Glomerular visceral epithelial cell (primary cell): Measurements from ENCODE around the gene AHCYL1.

Experiments used
- DNase-seq: peaks from one replicate; pipeline ENCODE4 v3.0.0-alpha.2; 2016; ENCODE audit errors: extremely low spot score

AHCYL1 gene

GRCh38 chr1:110035236-110035752 lies 50.7 kb downstream of the AHCYL1 start:
- DNase-seq: no peak

- no peak for DNase-seq
These were observed 53.7 kb downstream of the AHCYL1 start for GRCh38 chr1:110038271-110038670.

GRCh38 chr1:110039641-110040040 lies 55.1 kb downstream of the AHCYL1 start:
- no peak for DNase-seq

- DNase-seq: no peak
These were observed 56.0 kb downstream of the AHCYL1 start for GRCh38 chr1:110040548-110040947.

- DNase-seq: no peak
These were observed 58.5 kb downstream of the AHCYL1 start for GRCh38 chr1:110043016-110043415.

- DNase-seq: no peak
These were observed 62.9 kb downstream of the AHCYL1 start for GRCh38 chr1:110047463-110047862.

- no peak for DNase-seq
These were observed 63.7 kb downstream of the AHCYL1 start for GRCh38 chr1:110048240-110048639.

GRCh38 chr1:110048923-110049601 lies 64.5 kb downstream of the AHCYL1 start:
- no peak for DNase-seq

GRCh38 chr1:110049801-110050601 lies 65.4 kb downstream of the AHCYL1 start:
- no peak for DNase-seq

GRCh38 chr1:110050602-110051261 lies 66.2 kb downstream of the AHCYL1 start:
- no peak for DNase-seq

GRCh38 chr1:110051262-110051648 lies 66.7 kb downstream of the AHCYL1 start:
- no peak for DNase-seq

GRCh38 chr1:110053552-110054428 lies 69.2 kb downstream of the AHCYL1 start:
- peak; percentile 58 for DNase-seq

- DNase-seq: peak; percentile 24
These were observed 71.1 kb downstream of the AHCYL1 start for GRCh38 chr1:110055493-110056284.

- no peak for DNase-seq
These were observed 71.7 kb downstream of the AHCYL1 start for GRCh38 chr1:110056285-110056683.

- DNase-seq: no peak
These were observed 72.2 kb downstream of the AHCYL1 start for GRCh38 chr1:110056776-110057175.

GRCh38 chr1:110057963-110058518 lies 73.5 kb downstream of the AHCYL1 start:
- no peak for DNase-seq

GRCh38 chr1:110058591-110058990 lies 74.0 kb downstream of the AHCYL1 start:
- DNase-seq: no peak

GRCh38 chr1:110059133-110059863 lies 74.7 kb downstream of the AHCYL1 start:
- DNase-seq: no peak

GRCh38 chr1:110060034-110060661 lies 75.6 kb downstream of the AHCYL1 start:
- DNase-seq: peak; percentile 35
